Osteoblast (primary cell): ENCODE data around the gene MCC. TPM values are rescaled to one million over a fixed set of nuclear protein-coding genes. Genes with fewer than 3 reads are reported as not detected.

Source experiments
- DNase-seq: peaks from one replicate; pipeline ENCODE4 v3.0.0; 2011; ENCODE audit warnings: low spot score, mixed read lengths; ENCODE audit not compliant: insufficient read length; ENCODE audit errors: missing footprints
- H2AFZ ChIP-seq: 2 replicates; pipeline ENCODE4 v1.6.0; 2011; ENCODE audit warnings: mild to moderate bottlenecking, low read length
- H3K27ac ChIP-seq: 2 replicates; pipeline ENCODE4 v1.5.1; 2011; ENCODE audit warnings: mild to moderate bottlenecking, low read depth, low read length, moderate library complexity
- H3K27me3 ChIP-seq: 2 replicates; pipeline ENCODE4 v1.6.0; 2012; ENCODE audit warnings: mild to moderate bottlenecking, control low read depth, inconsistent platforms, low read length, moderate library complexity; ENCODE audit not compliant: insufficient read depth
- H3K36me3 ChIP-seq: 2 replicates; pipeline ENCODE4 v1.5.1; 2011; ENCODE audit warnings: mild to moderate bottlenecking, low read length, control low read depth, moderate library complexity; ENCODE audit not compliant: insufficient read depth
- H3K4me1 ChIP-seq: 2 replicates; pipeline ENCODE4 v1.5.1; 2011; ENCODE audit warnings: mild to moderate bottlenecking, low read length, control low read depth, moderate library complexity; ENCODE audit not compliant: insufficient read depth
- H3K4me2 ChIP-seq: 2 replicates; pipeline ENCODE4 v1.6.0; 2011; ENCODE audit warnings: mild to moderate bottlenecking, low read length; ENCODE audit not compliant: insufficient read depth
- H3K4me3 ChIP-seq: fragments of 200-600 bp; sonication (generic); 3 replicates; pipeline ENCODE4 v1.5.1; 2012; ENCODE audit warnings: mild to moderate bottlenecking, low read length, inconsistent platforms; ENCODE audit not compliant: insufficient read depth
- H3K79me2 ChIP-seq: 2 replicates; pipeline ENCODE4 v1.6.0; 2012; ENCODE audit warnings: mild to moderate bottlenecking, low read length, control low read depth, inconsistent platforms; ENCODE audit not compliant: insufficient read depth
- H3K9me3 ChIP-seq: 2 replicates; pipeline ENCODE4 v1.5.1; 2011; ENCODE audit warnings: low read depth, low read length, control low read depth
- H4K20me1 ChIP-seq: 2 replicates; pipeline ENCODE4 v1.6.0; 2012; ENCODE audit warnings: mild to moderate bottlenecking, low read length, control low read depth; ENCODE audit not compliant: insufficient read depth
- CTCF ChIP-seq: IDR thresholded peaks from 2 replicates; pipeline ENCODE4 v1.5.1; 2011; ENCODE audit warnings: mild to moderate bottlenecking, low read depth, low read length, moderate library complexity; ENCODE audit errors: extremely low read depth
- total RNA-seq: library from RNA; depleted of rRNA; stranded (reverse); fragments of >200 nt; gene quantifications from 2 replicates; pipeline ENCODE4 v1.2.3, GENCODE V29; 2012

The MCC gene
- total RNA-seq, 1 donor = 45.6 TPM

GRCh38 chr5:113027015-113027414, 461.2 kb downstream of the MCC start:
- Histone ChIP-seq H4K20me1 (no peaks in the 10 kb centered on the region), H3K9me3 (no peaks in the 10 kb centered on the region), H3K4me1 (peaks cover 19% of the 10 kb centered on the region), H3K4me3 (no peak overlapping the region), H2AFZ (no peak overlapping the region), H3K79me2 (no peaks in the 10 kb centered on the region), H3K27me3 (no peaks in the 10 kb centered on the region), H3K36me3 (peaks cover 18% of the 10 kb centered on the region), H3K27ac (no peak overlapping the region), H3K4me2 (no peak overlapping the region)
- no peak for TF ChIP-seq CTCF
- DNase-seq = no peak

GRCh38 chr5:113026211-113026610, 462.0 kb downstream of the MCC start:
- Histone ChIP-seq H3K27me3 (no peaks in the 10 kb centered on the region), H2AFZ (no peak overlapping the region), H3K27ac (no peak overlapping the region), H4K20me1 (no peaks in the 10 kb centered on the region), H3K4me1 (peaks cover 19% of the 10 kb centered on the region), H3K4me2 (no peak overlapping the region), H3K79me2 (no peaks in the 10 kb centered on the region), H3K36me3 (peaks cover 18% of the 10 kb centered on the region), H3K4me3 (no peak overlapping the region), H3K9me3 (no peaks in the 10 kb centered on the region)
- TF ChIP-seq CTCF = no peak
- no peak for DNase-seq

- Histone ChIP-seq H3K79me2 (no peaks in the 10 kb centered on the region), H3K27ac (no peak overlapping the region), H3K4me3 (no peak overlapping the region), H4K20me1 (no peaks in the 10 kb centered on the region), H3K9me3 (no peaks in the 10 kb centered on the region), H3K36me3 (peaks cover 18% of the 10 kb centered on the region), H2AFZ (no peak overlapping the region), H3K4me1 (peaks cover 21% of the 10 kb centered on the region), H3K27me3 (no peaks in the 10 kb centered on the region), H3K4me2 (no peak overlapping the region)
- no peak for TF ChIP-seq CTCF
- DNase-seq = no peak
Observed at GRCh38 chr5:113025596-113025995, 462.7 kb downstream of the MCC start.

GRCh38 chr5:113024076-113024697, 464.1 kb downstream of the MCC start:
- Histone ChIP-seq H2AFZ (no peak overlapping the region), H3K4me1 (peaks cover 13% of the 10 kb centered on the region), H3K79me2 (no peaks in the 10 kb centered on the region), H3K27me3 (no peaks in the 10 kb centered on the region), H4K20me1 (no peaks in the 10 kb centered on the region), H3K4me2 (no peak overlapping the region), H3K27ac (no peak overlapping the region), H3K36me3 (peaks cover 18% of the 10 kb centered on the region), H3K9me3 (no peaks in the 10 kb centered on the region), H3K4me3 (no peak overlapping the region)
- DNase-seq = no peak
- TF ChIP-seq CTCF = no peak
